ENCODE results near the gene GRHL3.

GRCh38 chr1:24355466-24355865 lies 36.3 kb downstream of the GRHL3 start:
- TF ChIP-seq CTCF (IDR thresholded peaks at IDR 0.05) (no peak), POLR2A (IDR thresholded peaks at IDR 0.05) (no peak)

Data from suprapubic skin (tissue), 3 donors.